Measurements from ENCODE around the gene STN1.
"Not testable (repeated sequence)": the region's sequence is repeated elsewhere in the genome, so short reads cannot be mapped to it uniquely, and the experiment has no call there.

STN1 gene

GRCh38 chr10:103856797-103857170 is 61.2 kb downstream of the STN1 start:
- DNase-seq, result no peak

- no peak for DNase-seq
Observed at GRCh38 chr10:103855852-103856796, 61.9 kb downstream of the STN1 start.

- no peak for DNase-seq
Observed at GRCh38 chr10:103855424-103855823, 62.6 kb downstream of the STN1 start, which contains the start of gene SH3PXD2A. SH3PXD2A (minus strand) TSS chr10:103855576; CDS start chr10:103855266, 310 bp downstream.

- peak; percentile 12 for DNase-seq
Observed at GRCh38 chr10:103854686-103855391, 63.1 kb downstream of the STN1 start.

- DNase-seq, result no peak
Observed at GRCh38 chr10:103854265-103854685, 63.7 kb downstream of the STN1 start.

- no peak for DNase-seq
Observed at GRCh38 chr10:103853428-103854264, 64.3 kb downstream of the STN1 start.

- no peak for DNase-seq
Observed at GRCh38 chr10:103852856-103853255, 65.1 kb downstream of the STN1 start.

- DNase-seq, result no peak
Observed at GRCh38 chr10:103852189-103852711, 65.7 kb downstream of the STN1 start.

- DNase-seq, result no peak
Observed at GRCh38 chr10:103851261-103851660, 66.7 kb downstream of the STN1 start.

- no peak for DNase-seq
Observed at GRCh38 chr10:103850572-103850895, 67.5 kb downstream of the STN1 start.

- DNase-seq, result no peak
Observed at GRCh38 chr10:103849880-103850571, 68.0 kb downstream of the STN1 start.

- DNase-seq, result no peak
Observed at GRCh38 chr10:103849212-103849877, 68.6 kb downstream of the STN1 start.

GRCh38 chr10:103847909-103848468 is 70.0 kb downstream of the STN1 start:
- no peak for DNase-seq

- no peak for DNase-seq
Observed at GRCh38 chr10:103847346-103847745, 70.6 kb downstream of the STN1 start.

GRCh38 chr10:103845972-103846371 is 72.0 kb downstream of the STN1 start:
- peak; percentile 35 for DNase-seq

GRCh38 chr10:103845346-103845745 is 72.6 kb downstream of the STN1 start:
- DNase-seq, result not testable (repeated sequence)

GRCh38 chr10:103843854-103844570 is 74.0 kb downstream of the STN1 start:
- no peak for DNase-seq

- DNase-seq, result no peak
Observed at GRCh38 chr10:103843045-103843444, 74.9 kb downstream of the STN1 start.

GRCh38 chr10:103842605-103843004 is 75.4 kb downstream of the STN1 start:
- no peak for DNase-seq

GRCh38 chr10:103841519-103841918 is 76.5 kb downstream of the STN1 start:
- no peak for DNase-seq

GRCh38 chr10:103840740-103841070 is 77.3 kb downstream of the STN1 start:
- no peak for DNase-seq
